Gastroesophageal sphincter (tissue), 3 donors: ENCODE data around the gene TPP2.

Source experiments
- POLR2A ChIP-seq, 2 donors: fragments of 450-650 bp; IDR thresholded peaks; one replicate each; pipeline ENCODE4 v1.6.1; 2017; ENCODE audit warnings: antibody characterized with exemption in 2 of 2, mild to moderate bottlenecking in 2 of 2, moderate library complexity in 1 of 2
- TF ChIP-seq, protein P1 (sequence below), 4 experiments: fragments of 200-600 bp in 2 of 4; fragments of 450-650 bp in 2 of 4; sonication (generic) in 1 of 4; IDR thresholded peaks; one replicate each; pipeline ENCODE4 v1.5.1; 2017 to 2019; ENCODE audit warnings: antibody characterized with exemption in 4 of 4, mild to moderate bottlenecking in 2 of 4, moderate library complexity in 2 of 4

DNA sequence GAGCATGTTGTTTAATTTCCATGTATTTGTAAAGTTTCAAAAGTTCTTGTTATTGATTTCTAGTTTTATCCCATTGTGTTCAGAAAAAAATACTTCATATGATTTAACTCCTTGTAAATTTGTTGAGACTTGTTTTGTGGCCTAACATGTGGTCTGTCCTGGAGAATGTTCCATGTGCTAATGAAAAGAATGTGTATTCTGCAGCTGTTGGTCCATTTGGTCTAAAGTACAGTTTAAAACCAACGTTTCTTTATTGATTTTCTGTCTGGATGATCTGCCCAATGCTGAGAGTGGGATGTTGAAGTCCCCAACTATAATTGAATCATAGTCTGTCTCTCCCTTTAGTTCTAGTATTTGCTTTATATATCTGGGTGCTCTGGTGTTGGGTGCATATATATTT, 34.9 kb upstream of the TPP2 start:
- TF ChIP-seq POLR2A (IDR thresholded peaks at IDR 0.05), result no peak
- TF ChIP-seq, protein P1, sequence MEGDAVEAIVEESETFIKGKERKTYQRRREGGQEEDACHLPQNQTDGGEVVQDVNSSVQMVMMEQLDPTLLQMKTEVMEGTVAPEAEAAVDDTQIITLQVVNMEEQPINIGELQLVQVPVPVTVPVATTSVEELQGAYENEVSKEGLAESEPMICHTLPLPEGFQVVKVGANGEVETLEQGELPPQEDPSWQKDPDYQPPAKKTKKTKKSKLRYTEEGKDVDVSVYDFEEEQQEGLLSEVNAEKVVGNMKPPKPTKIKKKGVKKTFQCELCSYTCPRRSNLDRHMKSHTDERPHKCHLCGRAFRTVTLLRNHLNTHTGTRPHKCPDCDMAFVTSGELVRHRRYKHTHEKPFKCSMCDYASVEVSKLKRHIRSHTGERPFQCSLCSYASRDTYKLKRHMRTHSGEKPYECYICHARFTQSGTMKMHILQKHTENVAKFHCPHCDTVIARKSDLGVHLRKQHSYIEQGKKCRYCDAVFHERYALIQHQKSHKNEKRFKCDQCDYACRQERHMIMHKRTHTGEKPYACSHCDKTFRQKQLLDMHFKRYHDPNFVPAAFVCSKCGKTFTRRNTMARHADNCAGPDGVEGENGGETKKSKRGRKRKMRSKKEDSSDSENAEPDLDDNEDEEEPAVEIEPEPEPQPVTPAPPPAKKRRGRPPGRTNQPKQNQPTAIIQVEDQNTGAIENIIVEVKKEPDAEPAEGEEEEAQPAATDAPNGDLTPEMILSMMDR (IDR thresholded peaks at IDR 0.05), result no peak
